Measurements from ENCODE around the gene KRTAP5-4. TPM values are rescaled to one million over a fixed set of nuclear protein-coding genes. Genes with fewer than 3 reads are reported as not detected.

Gene KRTAP5-4
- total RNA-seq, 8 experiments from 2014 or later, result 0.25 to 0.41 (median 0.33) TPM; not detected in 5

DNA sequence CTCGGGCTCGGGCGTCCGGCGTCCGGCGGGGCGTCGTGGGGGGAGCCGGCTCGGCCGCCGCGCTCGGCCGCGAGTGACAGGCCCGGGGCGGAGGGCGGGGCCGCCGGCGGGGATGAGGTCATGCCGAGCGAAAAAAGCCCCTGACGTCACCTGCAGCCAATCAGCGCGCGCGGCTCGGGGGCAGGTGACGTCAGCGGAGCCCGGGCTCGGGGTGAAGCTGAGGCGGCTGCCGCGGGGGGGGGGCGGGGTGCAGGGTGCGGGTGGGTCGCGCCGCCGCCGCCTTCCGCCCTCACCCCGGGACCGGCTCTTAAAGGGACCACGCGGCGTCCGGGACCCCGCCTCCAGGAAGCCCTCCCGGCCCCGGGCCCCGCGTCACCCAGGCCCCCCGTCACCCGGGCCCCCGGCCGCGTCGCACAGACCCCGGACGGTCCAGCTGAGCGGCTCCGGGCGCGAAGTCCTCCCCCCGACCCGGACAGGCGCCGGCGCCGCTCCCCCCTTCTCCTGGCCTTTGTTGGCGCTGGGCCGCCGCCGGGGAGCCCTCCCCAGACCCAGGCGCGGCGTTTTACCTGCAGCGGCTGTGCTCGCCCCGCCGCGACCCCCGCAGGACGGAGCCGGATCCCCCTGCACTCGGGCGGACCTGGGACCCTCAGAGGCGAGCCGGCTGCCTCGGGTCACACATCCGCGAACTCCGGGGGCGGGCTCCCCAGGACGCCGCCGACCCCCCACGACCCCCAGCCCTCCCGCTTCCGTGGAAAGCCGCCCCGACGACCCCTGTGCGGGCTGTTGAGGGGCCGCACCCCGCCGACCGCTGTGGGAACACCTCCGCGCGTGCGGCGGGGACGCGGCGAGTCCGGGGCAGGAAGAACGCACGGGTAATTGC, 49.5 kb downstream of the KRTAP5-4 start, which contains the start of gene DUSP8:
DUSP8 (minus strand) TSS at position 75 of the 880 bp plus-strand sequence. CDS start 6,445 bp downstream, outside the sequence.
- Histone ChIP-seq H3K4me3 (peak within 1 kb of the TSS; percentile 54 to 95 (median 73)), H3K4me1 (replicated peaks in 1 of 2) (peaks cover 30 to 32% of the 10 kb centered on the region in 2 donors), H3K27ac (peak within 1 kb of the TSS; percentile 83 to 91)
- no CpG with 5 or more reads among the region's 124 CpGs for WGBS, 10 experiments
- in situ Hi-C loops (cut with MboI; ENCODE audit: low pct_unique_long_range_greater_than_20kb in 2 of 9, low sequenced_read_pairs in 9 of 9, unreplicated experiment in 9 of 9), result no loop called here
- peak; percentile 56 to 80 (median 66) for ATAC-seq (replicated peaks in 6 of 8)

DNA sequence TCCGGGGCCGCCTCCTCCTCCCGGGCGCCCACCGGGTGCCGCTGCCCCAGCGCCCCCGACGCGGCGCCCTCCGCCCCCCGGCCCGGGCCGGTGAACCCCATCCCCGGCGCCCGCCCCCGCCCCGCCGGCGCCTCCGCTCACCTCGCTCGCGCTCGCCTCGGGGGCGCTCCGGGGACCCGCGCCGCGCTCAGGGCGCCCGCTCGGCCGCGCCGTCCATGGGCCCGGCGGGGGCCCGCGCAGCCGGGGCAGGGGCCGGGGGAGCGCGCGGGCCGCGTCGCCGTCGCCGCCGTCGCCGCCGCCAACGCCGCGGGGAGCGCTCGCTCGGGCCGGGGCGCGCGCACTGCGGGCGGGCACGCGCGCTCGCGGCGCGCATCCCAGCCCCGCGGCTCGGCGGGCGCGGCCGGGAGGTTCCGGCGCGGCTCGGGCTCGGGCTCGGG, 50.2 kb downstream of the KRTAP5-4 start:
- H3K4me3 ChIP-seq, result peak overlapping the region; percentile 54 to 95 (median 73)
- no CpG with 5 or more reads among the region's 91 CpGs for WGBS, 10 experiments
- H3K27ac ChIP-seq, result peak overlapping the region; percentile 83 to 91
- in situ Hi-C loops (cut with MboI; ENCODE audit: low pct_unique_long_range_greater_than_20kb in 2 of 9, low sequenced_read_pairs in 9 of 9, unreplicated experiment in 9 of 9), result no loop called here
- H3K4me1 ChIP-seq (replicated peaks in 1 of 2), result peaks cover 37 to 39% of the 10 kb centered on the region in 2 donors
- no peak for ATAC-seq (replicated peaks in 6 of 8)

Other genes starting within 250 kb of the KRTAP5-4 start
- 10 to 100 TPM in 5 of 8 experiments, 1 to 10 TPM in 2, under 1 TPM in 1; 0.77 to 54.6 (median 25.1) TPM for gene BRSK2, start 232.2 kb downstream of the KRTAP5-4 start, total RNA-seq
- gene MOB2, start 135.4 kb downstream of the KRTAP5-4 start, total RNA-seq, result 10 to 100 TPM; 15.5 to 43.3 (median 26.8) TPM
- gene DUSP8, start 49.9 kb downstream of the KRTAP5-4 start, total RNA-seq, result 10 to 100 TPM in 3 of 8 experiments, 1 to 10 TPM in 4, under 1 TPM in 1; 0.87 to 17.2 (median 7.9) TPM
- gene KRTAP5-1, start 36.9 kb downstream of the KRTAP5-4 start, total RNA-seq, result 1 to 10 TPM in 5 of 8 experiments, under 1 TPM in 2, not detected in 1; 0.49 to 3.9 (median 2.6) TPM
- gene KRTAP5-2, start 23.8 kb downstream of the KRTAP5-4 start, total RNA-seq, result 1 to 10 TPM in 4 of 8 experiments, under 1 TPM in 3, not detected in 1; 0.54 to 5.2 (median 2.5) TPM
- under 1 TPM in 1 of 8 experiments, not detected in 7; 0.29 TPM for gene KRTAP5-3, start 13.7 kb downstream of the KRTAP5-4 start, total RNA-seq
- gene KRTAP5-5, start 7.6 kb upstream of the KRTAP5-4 start, total RNA-seq, result not detected
- not detected for gene KRTAP5-6, start 75.1 kb upstream of the KRTAP5-4 start, total RNA-seq
- 1 to 10 TPM in 3 of 8 experiments, under 1 TPM in 5; 0.31 to 3.1 (median 0.73) TPM for gene IFITM10, start 128.5 kb upstream of the KRTAP5-4 start, total RNA-seq
- 100 to 1,000 TPM in 4 of 8 experiments, 10 to 100 TPM in 4; 59.3 to 718 (median 107) TPM for gene CTSD, start 141.8 kb upstream of the KRTAP5-4 start, total RNA-seq
- gene SYT8, start 212.9 kb upstream of the KRTAP5-4 start, total RNA-seq, result 1 to 10 TPM in 1 of 8 experiments, under 1 TPM in 4, not detected in 3; 0.27 to 2.0 (median 0.66) TPM
- under 1 TPM in 1 of 8 experiments, not detected in 7; 0.43 TPM for gene TNNI2, start 216.8 kb upstream of the KRTAP5-4 start, total RNA-seq
- 10 to 100 TPM in 1 of 8 experiments, 1 to 10 TPM in 3, under 1 TPM in 4; 0.05 to 12.9 (median 0.88) TPM for gene LSP1, start 230.9 kb upstream of the KRTAP5-4 start, total RNA-seq

Measured in motor neuron (in vitro differentiated cells).